GM23248 (cell line): ENCODE results near the gene TMEM151B.

Source experiments
- EZH2 ChIP-seq: fragments of 200-600 bp; sonication (generic); IDR thresholded peaks from 2 replicates; pipeline ENCODE4 v1.6.1; 2018; ENCODE audit warnings: antibody characterized with exemption, mild to moderate bottlenecking; ENCODE audit not compliant: insufficient read depth, poor library complexity, severe bottlenecking
- EZH2phosphoT487 ChIP-seq: fragments of 200-600 bp; sonication (generic); IDR thresholded peaks from 2 replicates; pipeline ENCODE4 v1.6.1; 2018; ENCODE audit warnings: antibody characterized with exemption, moderate library complexity, mild to moderate bottlenecking, low read depth; ENCODE audit not compliant: insufficient read depth

GRCh38 chr6:44291841-44292240 lies 21.6 kb downstream of the TMEM151B start:
- TF ChIP-seq EZH2 (no peak), EZH2phosphoT487 (no peak)
